OCI-LY7 (cell line): ENCODE data around the gene CXCL16. TPM values are rescaled to one million over a fixed set of nuclear protein-coding genes. Genes with fewer than 3 reads are reported as not detected.
A peak's percentile ranks its signal among the peaks of the same experiment; 100 is the strongest.

Experiments
- BruUV-seq: library from RNA; stranded (reverse); fragments of 400-500 nt; replicated peaks from 2 replicates; lab custom pipeline; 2021; lab: Mats Ljungman, UMichigan
- CTCF ChIA-PET: fragments of 300-600 bp; sonication (Branson Sonifier 250); formaldehyde crosslinking; loops from one replicate; lab custom pipeline; 2022; ENCODE audit warnings: antibody characterized with exemption; ENCODE audit not compliant: unreplicated experiment; lab: Charles Lee
- POLR2A ChIA-PET: fragments of 300-600 bp; sonication (Branson Sonifier 250); formaldehyde crosslinking; loops from one replicate; lab custom pipeline; 2022; ENCODE audit warnings: antibody characterized with exemption; lab: Charles Lee
- DNase-seq: peaks from one replicate; pipeline ENCODE4 v3.0.0-alpha.2; 2015; ENCODE audit warnings: low spot score
- H2AFZ ChIP-seq: fragments of 200-600 bp; sonication (generic), shearing (Covaris generic); 2 replicates; pipeline ENCODE4 v1.6.1; 2014; ENCODE audit warnings: mild to moderate bottlenecking, antibody characterized with exemption, low read length, moderate library complexity
- H3K27ac ChIP-seq: fragments of 200-600 bp; sonication (generic); 2 replicates; pipeline ENCODE4 v1.5.1; 2014; ENCODE audit warnings: mixed run types, low read depth, mild to moderate bottlenecking, moderate library complexity, low read length, inconsistent platforms; ENCODE audit not compliant: poor library complexity, severe bottlenecking
- H3K36me3 ChIP-seq: fragments of 200-600 bp; sonication (generic); 2 replicates; pipeline ENCODE4 v1.6.1; 2014; ENCODE audit warnings: mild to moderate bottlenecking, antibody characterized with exemption, low read length, moderate library complexity, mixed read lengths; ENCODE audit not compliant: insufficient read depth
- H3K4me1 ChIP-seq: fragments of 200-600 bp; sonication (generic); 2 replicates; pipeline ENCODE4 v1.5.1; 2014; ENCODE audit warnings: mild to moderate bottlenecking, low read length; ENCODE audit not compliant: insufficient read depth, poor library complexity, severe bottlenecking
- H3K4me2 ChIP-seq: fragments of 200-600 bp; sonication (generic); 2 replicates; pipeline ENCODE4 v1.6.1; 2014; ENCODE audit warnings: mild to moderate bottlenecking, low read length
- H3K4me3 ChIP-seq: fragments of 200-600 bp; sonication (generic); 2 replicates; pipeline ENCODE4 v1.5.1; 2014; ENCODE audit warnings: mild to moderate bottlenecking, low read depth, low read length; ENCODE audit not compliant: poor library complexity, severe bottlenecking
- H3K79me2 ChIP-seq: fragments of 200-600 bp; sonication (generic); 2 replicates; pipeline ENCODE4 v1.6.1; 2016; ENCODE audit warnings: low read depth, mild to moderate bottlenecking, low read length, moderate library complexity, mixed read lengths; ENCODE audit not compliant: insufficient read depth
- H3K9me2 ChIP-seq: fragments of 200-600 bp; sonication (generic); 2 replicates; pipeline ENCODE4 v1.6.1; 2016; ENCODE audit warnings: mild to moderate bottlenecking, low read length, mixed read lengths; ENCODE audit not compliant: insufficient read depth
- H3K9me3 ChIP-seq: fragments of 200-600 bp; sonication (generic); 2 replicates; pipeline ENCODE4 v1.6.1; 2014; ENCODE audit warnings: mild to moderate bottlenecking, mixed run types, low read length, mixed read lengths
- H4K20me1 ChIP-seq: fragments of 200-600 bp; sonication (generic); 2 replicates; pipeline ENCODE4 v1.6.1; 2014; ENCODE audit warnings: mild to moderate bottlenecking, antibody characterized with exemption, low read length, moderate library complexity, mixed read lengths; ENCODE audit not compliant: insufficient read depth
- CTCF ChIP-seq: fragments of 200-600 bp; sonication (generic); conservative IDR thresholded peaks from 2 replicates; pipeline ENCODE4 v1.5.1; 2014; ENCODE audit warnings: mild to moderate bottlenecking, antibody characterized with exemption, low read length, moderate library complexity, mixed read lengths
- EZH2phosphoT487 ChIP-seq: fragments of 200-600 bp; sonication (generic); IDR thresholded peaks from 2 replicates; pipeline ENCODE4 v1.6.1; 2018; ENCODE audit warnings: low read depth, borderline replicate concordance, mild to moderate bottlenecking, mixed run types, antibody characterized with exemption, low read length, moderate library complexity, mixed read lengths
- intact Hi-C: fragments of 100-400 bp; cut with micrococcal nuclease; formaldehyde crosslinking; loops from one replicate; pipeline ENCODE4 v1.10.0; 2022; ENCODE audit not compliant: unreplicated experiment
- total RNA-seq, 2 experiments: library from RNA; depleted of rRNA in 1 of 2; stranded (reverse); fragments of >200 nt in 1 of 2; shearing (Covaris generic) in 1 of 2; gene quantifications; 2 replicates each; pipeline ENCODE4 v1.2.3, GENCODE V29; 2014 to 2022

CXCL16 gene
- total RNA-seq, 2 experiments from 2014 or later: not detected

- Histone ChIP-seq H4K20me1 (no peaks in the 10 kb centered on the region; the same call in 1 of the 2 replicates), H3K79me2 (peaks cover 89% of the 10 kb centered on the region), H3K4me1 (peaks cover 3% of the 10 kb centered on the region), H3K9me3 (no peaks in the 10 kb centered on the region), H3K4me3 (no peak overlapping the region), H3K9me2 (no peaks in the 10 kb centered on the region), H3K4me2 (no peak overlapping the region), H3K36me3 (peaks cover 81% of the 10 kb centered on the region), H2AFZ (no peak overlapping the region), H3K27ac (no peak overlapping the region)
- BruUV-seq: no TSS peak
- TF ChIP-seq EZH2phosphoT487 (no peak), CTCF (no peak)
- POLR2A ChIA-PET: no interaction called here
- intact Hi-C loops: no loop called here
- no peak for DNase-seq
- CTCF ChIA-PET: no interaction called here
Observed at GRCh38 chr17:4696437-4696805, 43.3 kb downstream of the CXCL16 start.

GRCh38 chr17:4693416-4693815 lies 46.3 kb downstream of the CXCL16 start:
- Histone ChIP-seq H3K4me1 (no peaks in the 10 kb centered on the region), H4K20me1 (no peaks in the 10 kb centered on the region; the same call in 1 of the 2 replicates), H3K27ac (no peak overlapping the region), H2AFZ (no peak overlapping the region), H3K79me2 (peaks cover 71% of the 10 kb centered on the region), H3K36me3 (peaks cover 92% of the 10 kb centered on the region), H3K9me3 (no peaks in the 10 kb centered on the region), H3K4me3 (no peak overlapping the region), H3K4me2 (no peak overlapping the region), H3K9me2 (no peaks in the 10 kb centered on the region)
- no TSS peak for BruUV-seq
- no peak for DNase-seq
- intact Hi-C loops: no loop called here
- TF ChIP-seq EZH2phosphoT487: no peak
- 0 out of 2 replicates have a peak, but pooled peaks have one; percentile 3 for TF ChIP-seq CTCF
- POLR2A ChIA-PET: no interaction called here
- CTCF ChIA-PET: no interaction called here

- H4K20me1 ChIP-seq: no peaks in the 10 kb centered on the region
- ChIA-PET POLR2A (no interaction called here), CTCF (no interaction called here)
- H3K4me3 ChIP-seq: no peak overlapping the region
- no peaks in the 10 kb centered on the region for H3K4me1 ChIP-seq
- no peak overlapping the region for H2AFZ ChIP-seq
- no peak for DNase-seq
- H3K9me3 ChIP-seq: 0 out of 2 replicates have a peak, but pooled peaks cover 4% of the 10 kb centered on the region
- no peak overlapping the region for H3K4me2 ChIP-seq
- H3K27ac ChIP-seq: no peak overlapping the region
- no peaks in the 10 kb centered on the region for H3K9me2 ChIP-seq
- H3K36me3 ChIP-seq: peaks cover 93% of the 10 kb centered on the region
- no TSS peak for BruUV-seq
- intact Hi-C loops: no loop called here
- H3K79me2 ChIP-seq: peaks cover 71% of the 10 kb centered on the region
- TF ChIP-seq EZH2phosphoT487 (no peak), CTCF (no peak)
Observed at GRCh38 chr17:4691686-4692085, 48.0 kb downstream of the CXCL16 start.
